Measurements from ENCODE around the gene SNX8. TPM values are rescaled to one million over a fixed set of nuclear protein-coding genes. Genes with fewer than 3 reads are reported as not detected.
"Not testable (repeated sequence)": the region's sequence is repeated elsewhere in the genome, so short reads cannot be mapped to it uniquely, and the experiment has no call there.

Gene SNX8
- total and polyA plus RNA-seq, 2 experiments from 2014 or later = 24.7 to 81.4 TPM

DNA sequence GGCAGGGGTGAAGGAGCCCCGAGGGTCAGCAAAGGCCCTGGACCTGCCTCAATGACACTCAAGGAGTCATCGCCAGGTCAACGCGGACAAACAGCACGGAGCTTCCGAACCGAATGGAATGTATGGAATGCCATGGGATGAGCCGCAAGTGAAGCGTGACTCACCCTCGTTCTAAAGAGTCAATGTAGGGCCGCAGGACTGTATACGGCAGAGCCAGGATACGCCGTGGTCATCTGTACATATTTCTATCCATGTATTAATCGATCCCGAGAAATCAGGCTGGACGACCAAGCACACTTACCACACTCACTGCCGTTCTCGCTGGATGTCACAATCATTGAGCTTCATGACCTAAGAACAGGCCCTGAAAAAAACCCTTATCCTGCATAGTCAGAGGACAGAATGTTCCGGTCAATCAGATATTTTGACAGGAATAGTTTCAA is 4.3 kb downstream of the SNX8 start:
- H3K36me3 ChIP-seq (replicated peaks; ENCODE audit: insufficient read depth, low read depth) = no peaks in the 10 kb centered on the region
- H3K4me3 ChIP-seq = no peak overlapping the region
- H3K27ac ChIP-seq = peak overlapping the region; percentile 72
- H3K4me2 ChIP-seq = peak overlapping the region; percentile 46
- no peaks in the 10 kb centered on the region for H4K20me1 ChIP-seq (ENCODE audit: insufficient read depth, poor library complexity, severe bottlenecking)
- WGBS (ENCODE audit: low lambda C conversion rate, missing lambda C conversion rate) = 42% methylated on average over 20 of the region's 20 CpGs
- H3K4me1 ChIP-seq (ENCODE audit: insufficient read depth) = peaks cover 3% of the 10 kb centered on the region
- peak; percentile 74 for DNase-seq (ENCODE audit: low spot score)
- H2AFZ ChIP-seq = no peak overlapping the region
- H3K27me3 ChIP-seq = no peaks in the 10 kb centered on the region
- H3K79me2 ChIP-seq = peaks cover 78% of the 10 kb centered on the region
- TF ChIP-seq EZH2 (IDR thresholded peaks at IDR 0.05; ENCODE audit: borderline replicate concordance) (no peak), EZH2phosphoT487 (IDR thresholded peaks at IDR 0.05; ENCODE audit: low read depth, severe bottlenecking, unreplicated experiment) (no peak)
- TF ChIP-seq, protein P1, sequence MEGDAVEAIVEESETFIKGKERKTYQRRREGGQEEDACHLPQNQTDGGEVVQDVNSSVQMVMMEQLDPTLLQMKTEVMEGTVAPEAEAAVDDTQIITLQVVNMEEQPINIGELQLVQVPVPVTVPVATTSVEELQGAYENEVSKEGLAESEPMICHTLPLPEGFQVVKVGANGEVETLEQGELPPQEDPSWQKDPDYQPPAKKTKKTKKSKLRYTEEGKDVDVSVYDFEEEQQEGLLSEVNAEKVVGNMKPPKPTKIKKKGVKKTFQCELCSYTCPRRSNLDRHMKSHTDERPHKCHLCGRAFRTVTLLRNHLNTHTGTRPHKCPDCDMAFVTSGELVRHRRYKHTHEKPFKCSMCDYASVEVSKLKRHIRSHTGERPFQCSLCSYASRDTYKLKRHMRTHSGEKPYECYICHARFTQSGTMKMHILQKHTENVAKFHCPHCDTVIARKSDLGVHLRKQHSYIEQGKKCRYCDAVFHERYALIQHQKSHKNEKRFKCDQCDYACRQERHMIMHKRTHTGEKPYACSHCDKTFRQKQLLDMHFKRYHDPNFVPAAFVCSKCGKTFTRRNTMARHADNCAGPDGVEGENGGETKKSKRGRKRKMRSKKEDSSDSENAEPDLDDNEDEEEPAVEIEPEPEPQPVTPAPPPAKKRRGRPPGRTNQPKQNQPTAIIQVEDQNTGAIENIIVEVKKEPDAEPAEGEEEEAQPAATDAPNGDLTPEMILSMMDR (IDR thresholded peaks at IDR 0.05; ENCODE audit: poor library complexity) = no peak
- no peaks in the 10 kb centered on the region for H3K9me3 ChIP-seq (ENCODE audit: low read depth)
- H3K9me2 ChIP-seq (replicated peaks; ENCODE audit: insufficient read depth) = no peaks in the 10 kb centered on the region

DNA sequence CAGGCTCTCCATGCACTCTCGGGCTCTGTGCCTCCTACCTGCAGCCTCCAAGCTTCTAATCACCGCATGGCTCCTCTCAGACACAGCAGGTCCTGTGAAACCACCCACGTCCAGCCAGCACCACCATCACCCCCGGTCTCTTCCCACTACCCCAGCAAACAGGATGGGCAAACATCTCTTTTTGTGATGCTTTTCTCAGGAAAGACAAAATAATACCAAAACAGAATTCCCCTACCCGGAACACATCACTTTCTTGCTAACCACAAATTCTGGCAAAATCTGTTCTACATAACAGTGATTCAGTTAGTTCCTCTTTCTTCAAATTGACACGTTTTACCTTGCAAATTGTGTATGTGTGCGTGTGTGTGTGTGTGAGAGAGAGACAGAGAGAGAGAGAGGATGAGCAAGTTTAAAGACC is 6.5 kb downstream of the SNX8 start:
- no peak for DNase-seq (ENCODE audit: low spot score)
- Histone ChIP-seq H3K79me2 (peaks cover 66% of the 10 kb centered on the region), H3K4me2 (no peak overlapping the region), H2AFZ (no peak overlapping the region), H4K20me1 (ENCODE audit: insufficient read depth, poor library complexity, severe bottlenecking) (no peaks in the 10 kb centered on the region), H3K4me3 (no peak overlapping the region), H3K36me3 (replicated peaks; ENCODE audit: insufficient read depth, low read depth) (no peaks in the 10 kb centered on the region), H3K9me3 (ENCODE audit: low read depth) (no peaks in the 10 kb centered on the region), H3K27me3 (no peaks in the 10 kb centered on the region), H3K4me1 (ENCODE audit: insufficient read depth) (peaks cover 9% of the 10 kb centered on the region), H3K27ac (no peak overlapping the region), H3K9me2 (replicated peaks; ENCODE audit: insufficient read depth) (no peaks in the 10 kb centered on the region)
- 84% methylated on average over 7 of the region's 7 CpGs for WGBS (ENCODE audit: low lambda C conversion rate, missing lambda C conversion rate)
- TF ChIP-seq EZH2 (IDR thresholded peaks at IDR 0.05; ENCODE audit: borderline replicate concordance) (no peak), EZH2phosphoT487 (IDR thresholded peaks at IDR 0.05; ENCODE audit: low read depth, severe bottlenecking, unreplicated experiment) (no peak)
- TF ChIP-seq, protein P1 (IDR thresholded peaks at IDR 0.05; ENCODE audit: poor library complexity) = no peak

DNA sequence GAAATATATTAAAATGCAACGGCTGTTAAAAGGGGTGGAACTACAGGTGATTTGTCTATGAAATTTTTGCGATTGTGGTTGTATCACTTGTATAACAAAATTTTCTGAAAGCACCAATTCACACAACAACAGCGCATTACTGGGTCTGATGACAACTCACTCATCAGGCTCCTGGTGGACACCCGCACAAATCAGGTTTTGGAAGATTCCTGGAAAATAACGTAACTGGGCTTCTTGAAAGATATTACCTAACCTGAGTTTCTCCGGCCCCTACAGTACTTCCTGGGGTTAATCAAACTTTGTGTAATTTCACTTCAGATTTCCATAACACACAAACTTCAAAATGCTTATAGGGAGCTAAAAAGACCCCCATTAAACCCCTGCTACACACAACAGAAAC is 7.6 kb downstream of the SNX8 start:
- no peaks in the 10 kb centered on the region for H3K27me3 ChIP-seq
- H4K20me1 ChIP-seq (ENCODE audit: insufficient read depth, poor library complexity, severe bottlenecking) = no peaks in the 10 kb centered on the region
- no peak overlapping the region for H3K4me3 ChIP-seq
- peak overlapping the region; percentile 79 for H3K27ac ChIP-seq
- no peak overlapping the region for H2AFZ ChIP-seq
- WGBS (ENCODE audit: low lambda C conversion rate, missing lambda C conversion rate) = 94% methylated on average over 6 of the region's 6 CpGs
- TF ChIP-seq EZH2phosphoT487 (IDR thresholded peaks at IDR 0.05; ENCODE audit: low read depth, severe bottlenecking, unreplicated experiment) = no peak
- TF ChIP-seq, protein P1 (IDR thresholded peaks at IDR 0.05; ENCODE audit: poor library complexity) = no peak
- no peak for TF ChIP-seq EZH2 (IDR thresholded peaks at IDR 0.05; ENCODE audit: borderline replicate concordance)
- DNase-seq (ENCODE audit: low spot score) = no peak
- no peaks in the 10 kb centered on the region for H3K9me2 ChIP-seq (replicated peaks; ENCODE audit: insufficient read depth)
- H3K79me2 ChIP-seq = peaks cover 59% of the 10 kb centered on the region
- peaks cover 9% of the 10 kb centered on the region for H3K4me1 ChIP-seq (ENCODE audit: insufficient read depth)
- no peaks in the 10 kb centered on the region for H3K36me3 ChIP-seq (replicated peaks; ENCODE audit: insufficient read depth, low read depth)
- no peaks in the 10 kb centered on the region for H3K9me3 ChIP-seq (ENCODE audit: low read depth)
- no peak overlapping the region for H3K4me2 ChIP-seq

DNA sequence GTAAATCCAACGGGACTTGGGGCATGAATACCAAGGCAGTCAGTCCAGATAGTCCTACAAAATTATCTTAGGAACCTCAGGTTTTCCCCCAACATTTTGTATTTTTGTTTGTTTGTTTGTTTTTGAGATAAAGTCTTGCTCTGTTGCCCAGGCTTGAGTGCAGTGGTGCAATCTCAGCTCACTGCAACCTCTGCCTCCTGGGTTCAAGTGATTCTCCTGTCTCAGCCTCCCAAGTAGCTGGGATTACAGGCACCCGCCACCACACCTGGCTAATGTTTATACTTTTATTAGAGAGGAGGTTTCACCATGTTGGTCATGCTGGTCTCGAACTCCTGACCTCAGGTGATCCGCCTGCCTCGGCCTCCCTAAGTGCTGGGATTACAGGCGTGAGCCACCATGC is 9.0 kb downstream of the SNX8 start:
- not testable (repeated sequence) for H3K4me1 ChIP-seq (ENCODE audit: insufficient read depth); H3K4me3 ChIP-seq; H3K36me3 ChIP-seq (replicated peaks; ENCODE audit: insufficient read depth, low read depth); DNase-seq (ENCODE audit: low spot score); H3K27me3 ChIP-seq; H2AFZ ChIP-seq; H3K9me2 ChIP-seq (replicated peaks; ENCODE audit: insufficient read depth); H3K9me3 ChIP-seq (ENCODE audit: low read depth); H4K20me1 ChIP-seq (ENCODE audit: insufficient read depth, poor library complexity, severe bottlenecking)
- WGBS (ENCODE audit: low lambda C conversion rate, missing lambda C conversion rate) = 87% methylated on average over 6 of the region's 6 CpGs
- Histone ChIP-seq H3K27ac (peak overlapping the region; percentile 56), H3K79me2 (peaks cover 59% of the 10 kb centered on the region), H3K4me2 (peak overlapping the region; percentile 67)

DNA sequence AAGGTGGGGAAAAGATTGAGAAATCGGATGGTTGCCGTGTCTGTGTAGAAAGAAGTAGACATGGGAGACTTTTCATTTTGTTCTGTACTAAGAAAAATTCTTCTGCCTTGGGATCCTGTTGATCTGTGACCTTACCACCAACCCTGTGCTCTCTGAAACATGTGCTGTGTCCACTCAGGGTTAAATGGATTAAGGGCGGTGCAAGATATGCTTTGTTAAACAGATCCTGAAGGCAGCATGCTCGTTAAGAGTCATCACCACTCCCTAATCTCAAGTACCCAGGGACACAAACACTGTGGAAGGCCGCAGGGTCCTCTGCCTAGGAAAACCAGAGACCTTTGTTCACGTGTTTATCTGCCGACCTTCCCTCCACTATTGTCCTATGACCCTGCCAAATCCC is 10.7 kb downstream of the SNX8 start:
- DNase-seq (ENCODE audit: low spot score); H4K20me1 ChIP-seq (ENCODE audit: insufficient read depth, poor library complexity, severe bottlenecking); H3K9me2 ChIP-seq (replicated peaks; ENCODE audit: insufficient read depth); H3K4me2 ChIP-seq; H3K27me3 ChIP-seq; H3K4me3 ChIP-seq; H3K27ac ChIP-seq; H3K36me3 ChIP-seq (replicated peaks; ENCODE audit: insufficient read depth, low read depth); H3K4me1 ChIP-seq (ENCODE audit: insufficient read depth); H2AFZ ChIP-seq; H3K9me3 ChIP-seq (ENCODE audit: low read depth): not testable (repeated sequence)
- WGBS (ENCODE audit: low lambda C conversion rate, missing lambda C conversion rate) = 69% methylated on average over 7 of the region's 7 CpGs
- H3K79me2 ChIP-seq = peaks cover 60% of the 10 kb centered on the region

DNA sequence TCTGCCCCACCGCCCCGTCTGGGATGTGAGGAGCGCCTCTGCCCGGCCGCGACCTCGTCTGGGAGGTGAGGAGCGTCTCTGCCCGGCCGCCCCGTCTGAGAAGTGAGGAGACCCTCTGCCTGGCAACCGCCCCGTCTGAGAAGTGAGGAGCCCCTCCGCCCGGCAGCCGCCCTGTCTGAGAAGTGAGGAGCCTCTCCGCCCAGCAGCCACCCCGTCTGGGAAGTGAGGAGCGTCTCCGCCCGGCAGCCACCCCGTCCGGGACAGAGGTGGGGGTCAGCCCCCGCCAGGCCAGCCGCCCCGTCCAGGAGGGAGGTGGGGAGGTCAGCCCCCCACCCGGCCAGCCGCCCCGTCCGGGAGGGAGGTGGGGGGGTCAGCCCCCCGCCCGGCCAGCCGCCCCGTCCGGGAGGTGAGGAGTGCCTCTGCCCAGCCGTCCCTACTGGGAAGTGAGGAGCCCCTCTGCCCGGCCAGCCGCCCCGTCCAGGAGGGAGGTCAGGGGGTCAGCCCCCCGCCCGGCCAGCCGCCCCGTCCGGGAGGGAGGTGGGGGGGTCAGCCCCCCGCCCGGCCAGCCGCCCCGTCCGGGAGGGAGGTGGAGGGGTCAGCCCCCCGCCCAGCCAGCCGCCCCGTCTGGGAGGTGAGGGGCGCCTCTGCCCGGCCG is 11.4 kb downstream of the SNX8 start:
- not testable (repeated sequence) for H3K9me2 ChIP-seq (replicated peaks; ENCODE audit: insufficient read depth); H4K20me1 ChIP-seq (ENCODE audit: insufficient read depth, poor library complexity, severe bottlenecking); H3K27ac ChIP-seq; DNase-seq (ENCODE audit: low spot score); H3K4me3 ChIP-seq; H3K4me1 ChIP-seq (ENCODE audit: insufficient read depth); H3K36me3 ChIP-seq (replicated peaks; ENCODE audit: insufficient read depth, low read depth); H3K9me3 ChIP-seq (ENCODE audit: low read depth); H3K4me2 ChIP-seq; H3K27me3 ChIP-seq; H2AFZ ChIP-seq
- WGBS (ENCODE audit: low lambda C conversion rate, missing lambda C conversion rate) = 90% methylated on average over 2 of the region's 55 CpGs
- H3K79me2 ChIP-seq = peaks cover 60% of the 10 kb centered on the region

Data from hepatocyte (in vitro differentiated cells).